Naive thymus-derived CD4-positive, alpha-beta T cell (primary cell): ENCODE data around the gene P2RX2. TPM values are rescaled to one million over a fixed set of nuclear protein-coding genes. Genes with fewer than 3 reads are reported as not detected.

ENCODE experiments used
- ATAC-seq: fragments of 150-1000 bp; cut with Tn5 transposase; 2 replicates; pipeline ENCODE4 v1.10.0; 2021; ENCODE audit warnings: mild to moderate bottlenecking, moderate library complexity
- CTCF ChIA-PET: fragments of 350-600 bp; sonication (Branson Sonifier 250); formaldehyde crosslinking; loops from one replicate; lab custom pipeline; 2021; ENCODE audit warnings: antibody characterized with exemption; lab: Charles Lee
- POLR2A ChIA-PET: fragments of 350-600 bp; sonication (Branson Sonifier 250); formaldehyde crosslinking; loops from one replicate; lab custom pipeline; 2021; ENCODE audit warnings: antibody characterized with exemption, inconsistent platforms; lab: Charles Lee
- DNase-seq, 9 donors: peaks; one replicate each; pipeline versions ENCODE4 v3.0.0 to v3.0.0-alpha.2; 2020 to 2022; ENCODE audit warnings: mixed read lengths in 1 of 9
- H3K27ac ChIP-seq: one replicate; pipeline ENCODE4 v1.7.0; 2013; ENCODE audit warnings: mild to moderate bottlenecking, low read depth, low read length, moderate library complexity
- H3K27me3 ChIP-seq, 2 donors: one replicate each; pipeline ENCODE4 v1.7.0; 2013; ENCODE audit warnings: low read length in 2 of 2, mild to moderate bottlenecking in 2 of 2, moderate library complexity in 2 of 2; ENCODE audit not compliant: control insufficient read depth in 2 of 2, insufficient read depth in 2 of 2
- H3K36me3 ChIP-seq, 3 experiments: 1 replicate in 2 of 3; 2 replicates in 1 of 3; pipeline ENCODE4 v1.7.0; 2013; ENCODE audit warnings: low read length in 3 of 3, mild to moderate bottlenecking in 3 of 3, moderate library complexity in 1 of 3; ENCODE audit not compliant: insufficient read depth in 3 of 3, control insufficient read depth in 2 of 3
- H3K4me1 ChIP-seq, 2 donors: one replicate each; pipeline ENCODE4 v1.7.0; 2013; ENCODE audit warnings: low read length in 2 of 2, mild to moderate bottlenecking in 2 of 2, moderate library complexity in 1 of 2; ENCODE audit not compliant: control insufficient read depth in 2 of 2, insufficient read depth in 2 of 2
- H3K4me3 ChIP-seq: 2 replicates; pipeline ENCODE4 v1.7.0; 2013; ENCODE audit warnings: mild to moderate bottlenecking, low read length
- H3K9me3 ChIP-seq, 3 experiments: 1 replicate in 2 of 3; 2 replicates in 1 of 3; pipeline ENCODE4 v1.7.0; 2013; ENCODE audit warnings: low read length in 3 of 3; ENCODE audit not compliant: control insufficient read depth in 2 of 3
- H3K27ac Mint-ChIP-seq, 9 donors: one replicate each; pipeline ENCODE4 v1.8.0; 2020 to 2022; ENCODE audit warnings: mixed read lengths in 9 of 9, mild to moderate bottlenecking in 8 of 9, moderate library complexity in 5 of 9, inconsistent platforms in 2 of 9
- H3K27me3 Mint-ChIP-seq, 5 donors: one replicate each; pipeline ENCODE4 v1.8.0; 2021 to 2022; ENCODE audit warnings: mixed read lengths in 5 of 5, mild to moderate bottlenecking in 1 of 5
- H3K36me3 Mint-ChIP-seq, 5 donors: one replicate each; pipeline ENCODE4 v1.8.0; 2020 to 2022; ENCODE audit warnings: mixed read lengths in 5 of 5, mild to moderate bottlenecking in 3 of 5, inconsistent platforms in 1 of 5
- H3K4me1 Mint-ChIP-seq, 7 donors: one replicate each; pipeline ENCODE4 v1.8.0; 2020 to 2022; ENCODE audit warnings: mixed read lengths in 7 of 7, mild to moderate bottlenecking in 3 of 7, inconsistent platforms in 1 of 7
- H3K4me3 Mint-ChIP-seq, 10 donors: one replicate each; pipeline ENCODE4 v1.8.0; 2020 to 2022; ENCODE audit warnings: mild to moderate bottlenecking in 10 of 10, mixed read lengths in 10 of 10, moderate library complexity in 6 of 10, inconsistent platforms in 2 of 10
- H3K9me3 Mint-ChIP-seq, 11 donors: one replicate each; pipeline ENCODE4 v1.8.0; 2020 to 2022; ENCODE audit warnings: mixed read lengths in 11 of 11, mild to moderate bottlenecking in 4 of 11, inconsistent platforms in 1 of 11, moderate library complexity in 1 of 11
- intact Hi-C, 2 donors: fragments of 100-400 bp; cut with micrococcal nuclease; formaldehyde crosslinking; loops; one replicate each; pipeline ENCODE4 v1.15.1; 2023
- polyA plus RNA-seq, 2 donors: library from polyadenylated mRNA; unstranded; fragments of 300-500 nt; fragmentation: Illumina TruSeq; gene quantifications; one replicate each; pipeline ENCODE4 v1.2.3, GENCODE V29; 2021
- total RNA-seq, 6 experiments: library from RNA in 5 of 6; stranded (reverse) in 5 of 6; gene quantifications; 1 replicate in 5 of 6; 2 replicates in 1 of 6; pipeline ENCODE4 v1.2.3 and lab custom pipeline; 2021 to 2026

P2RX2 gene
- total and polyA plus RNA-seq, 7 experiments from 2014 or later, result 0.32 TPM; not detected in 6

- peaks cover 5 to 18% (median 13%) of the 10 kb centered on the region in 7 donors for H3K4me1 Mint-ChIP-seq
- Histone ChIP-seq H3K27ac (no peak overlapping the region), H3K9me3 (peaks cover 0 to 25% (median 8%) of the 10 kb centered on the region in 3 experiments), H3K27me3 (peaks cover 4 to 19% of the 10 kb centered on the region in 2 donors), H3K36me3 (no peaks in the 10 kb centered on the region), H3K4me3 (no peak overlapping the region), H3K4me1 (peaks cover 0 to 6% of the 10 kb centered on the region in 2 donors)
- peaks cover 0 to 7% (median 0%) of the 10 kb centered on the region in 5 donors for H3K36me3 Mint-ChIP-seq
- ChIA-PET POLR2A (interaction anchor here (1.7 kb wide), 1 partner anchor 127 kb away, joined by 3 read pairs; no protein-coding TSS in a partner anchor), CTCF (interaction anchor here (0.6 to 1.5 kb wide), 6 partner anchors 93 to 235 kb away, joined by 3 to 15 read pairs (median 4); no protein-coding TSS in a partner anchor)
- intact Hi-C loops, result loop anchor here (1.0 to 10.0 kb wide), 5 partner anchors 15 to 463 kb away; no protein-coding TSS in a partner anchor
- ATAC-seq, result no peak
- H3K4me3 Mint-ChIP-seq, result peak overlapping the region in 1 of 10 donors; percentile 20
- peaks cover 31 to 41% (median 35%) of the 10 kb centered on the region in 5 donors for H3K27me3 Mint-ChIP-seq
- peak overlapping the region in 2 of 9 donors; percentile 14 to 39 for H3K27ac Mint-ChIP-seq
- DNase-seq, result no peak
- peaks cover 0 to 31% (median 9%) of the 10 kb centered on the region in 11 donors for H3K9me3 Mint-ChIP-seq
Observed at GRCh38 chr12:132615579-132616038, 3.0 kb upstream of the P2RX2 start.

DNA sequence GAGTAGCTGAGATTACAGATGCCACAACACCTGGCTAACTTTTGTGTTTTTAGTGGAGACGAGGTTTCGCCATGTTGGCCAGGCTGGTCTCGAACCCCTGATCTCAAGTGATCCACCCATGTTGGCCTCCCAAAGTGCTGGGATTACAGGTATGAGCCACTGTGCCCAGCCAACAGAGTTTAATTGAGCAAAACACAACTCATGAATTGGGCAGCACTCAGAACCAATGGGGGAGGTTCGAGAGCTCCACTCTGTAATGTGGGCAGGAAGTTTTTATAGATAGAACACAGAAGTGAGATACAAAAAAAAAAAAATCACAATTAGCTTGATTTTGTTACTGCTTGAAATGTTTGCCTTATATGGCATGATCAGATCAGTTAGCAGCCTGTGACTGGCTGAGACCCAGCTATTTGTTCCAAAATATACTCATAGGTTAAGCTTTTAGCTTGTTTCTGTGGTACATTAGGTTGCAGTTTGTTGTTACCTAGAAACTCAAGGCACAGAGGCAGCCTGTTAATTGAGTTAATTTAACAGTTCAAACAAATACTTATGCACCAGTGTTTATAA lies 1.4 kb upstream of the P2RX2 start:
- Mint-ChIP-seq H3K27me3 (peaks cover 24 to 33% (median 26%) of the 10 kb centered on the region in 5 donors), H3K36me3 (peaks cover 0 to 7% (median 0%) of the 10 kb centered on the region in 5 donors), H3K4me1 (peaks cover 6 to 18% (median 13%) of the 10 kb centered on the region in 7 donors), H3K9me3 (peaks cover 0 to 26% (median 6%) of the 10 kb centered on the region in 11 donors), H3K27ac (peak overlapping the region in 2 of 9 donors; percentile 17 to 55), H3K4me3 (peak overlapping the region in 7 of 10 donors; percentile 33 to 71 (median 50))
- ChIA-PET CTCF (interaction anchor here (1.0 kb wide), 1 partner anchor 464 kb away, joined by 3 read pairs; no protein-coding TSS in a partner anchor), POLR2A (no interaction called here)
- Histone ChIP-seq H3K9me3 (peaks cover 0 to 18% (median 8%) of the 10 kb centered on the region in 3 experiments), H3K4me1 (peaks cover 0 to 5% of the 10 kb centered on the region in 2 donors), H3K27me3 (peaks cover 4 to 19% of the 10 kb centered on the region in 2 donors), H3K27ac (no peak overlapping the region), H3K4me3 (no peak overlapping the region), H3K36me3 (no peaks in the 10 kb centered on the region)
- intact Hi-C loops, result loop anchor here (5.0 to 10.0 kb wide), 3 partner anchors 95 to 465 kb away; no protein-coding TSS in a partner anchor
- no peak for DNase-seq
- ATAC-seq, result no peak

DNA sequence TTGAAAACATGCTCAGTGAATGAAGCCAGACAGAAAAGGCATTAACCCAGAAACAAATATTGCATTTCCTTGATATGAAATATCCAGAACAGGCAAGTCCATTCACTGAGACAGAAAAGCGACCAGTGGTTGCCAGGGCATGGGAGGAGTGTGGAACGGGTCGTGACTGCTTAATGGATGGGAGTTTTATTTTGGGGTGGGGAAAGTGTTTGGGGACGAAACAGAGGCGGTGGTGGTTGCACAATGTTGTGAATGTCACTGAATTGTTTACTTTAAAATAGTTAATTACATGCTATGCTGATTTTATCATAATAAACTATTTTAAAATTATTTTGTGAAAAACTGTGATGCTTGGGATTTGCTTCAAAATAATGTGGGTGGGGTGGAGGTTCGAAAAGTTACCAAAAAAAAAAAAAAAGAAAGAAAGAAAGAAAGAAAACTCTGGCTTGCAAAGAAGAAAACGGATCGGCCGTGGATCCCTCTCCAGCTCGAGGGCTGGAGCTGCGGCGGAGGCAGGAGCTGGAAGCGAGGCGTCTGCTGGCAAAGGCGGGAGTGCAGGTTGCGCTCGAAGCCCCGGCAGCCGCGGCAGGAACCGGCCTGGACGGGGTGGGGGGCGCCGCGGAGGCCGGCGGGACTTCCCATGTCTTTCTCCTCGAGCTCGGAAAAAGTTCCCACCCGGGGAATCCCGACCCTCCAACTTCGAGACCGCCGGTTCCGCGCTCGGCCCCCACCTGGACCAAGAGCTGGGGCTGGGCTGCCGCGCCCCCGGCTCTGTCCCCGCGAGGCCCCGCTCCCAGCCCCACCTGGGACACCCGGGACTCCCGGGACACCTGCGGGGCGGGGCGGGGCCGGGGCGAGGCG lies 524 bp upstream of the P2RX2 start:
- peaks cover 9 to 18% (median 14%) of the 10 kb centered on the region in 7 donors for H3K4me1 Mint-ChIP-seq
- peak overlapping the region; percentile 4 to 81 (median 62) for H3K4me3 Mint-ChIP-seq
- H3K36me3 Mint-ChIP-seq, result peaks cover 0 to 7% (median 0%) of the 10 kb centered on the region in 5 donors
- intact Hi-C loops, result loop anchor here (5.0 to 10.0 kb wide), 3 partner anchors 96 to 466 kb away; no protein-coding TSS in a partner anchor
- peaks cover 0 to 26% (median 6%) of the 10 kb centered on the region in 11 donors for H3K9me3 Mint-ChIP-seq
- Histone ChIP-seq H3K4me1 (peaks cover 0 to 5% of the 10 kb centered on the region in 2 donors), H3K27ac (no peak overlapping the region), H3K9me3 (peaks cover 0 to 18% (median 8%) of the 10 kb centered on the region in 3 experiments), H3K36me3 (no peaks in the 10 kb centered on the region), H3K4me3 (no peak overlapping the region), H3K27me3 (peaks cover 4 to 19% of the 10 kb centered on the region in 2 donors)
- no peak for ATAC-seq
- peaks cover 24 to 32% (median 26%) of the 10 kb centered on the region in 5 donors for H3K27me3 Mint-ChIP-seq
- ChIA-PET POLR2A (no interaction called here), CTCF (no interaction called here)
- no peak for DNase-seq
- peak overlapping the region in 3 of 9 donors; percentile 17 to 55 (median 47) for H3K27ac Mint-ChIP-seq

DNA sequence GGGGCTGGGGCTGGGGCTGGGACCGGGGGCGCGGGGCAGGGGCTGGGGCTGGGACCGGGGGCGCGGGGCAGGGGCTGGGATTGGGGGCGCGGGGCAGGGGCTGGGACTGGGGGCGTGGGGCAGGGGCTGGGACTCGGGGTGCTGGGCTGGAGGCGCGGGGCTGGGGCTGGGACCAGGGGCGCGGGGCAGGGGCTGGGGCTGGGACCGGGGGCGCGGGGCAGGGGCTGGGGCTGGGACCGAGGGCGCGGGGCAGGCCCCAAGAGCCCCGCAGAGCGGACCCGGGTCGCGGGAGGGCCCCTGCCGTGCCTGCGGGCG lies 452 bp downstream of the P2RX2 start:
- Mint-ChIP-seq H3K4me3 (no peak overlapping the region), H3K27ac (no peak overlapping the region), H3K27me3 (peaks cover 24 to 31% (median 26%) of the 10 kb centered on the region in 5 donors), H3K4me1 (peaks cover 9 to 18% (median 14%) of the 10 kb centered on the region in 7 donors), H3K36me3 (peaks cover 0 to 7% (median 0%) of the 10 kb centered on the region in 5 donors), H3K9me3 (peaks cover 0 to 26% (median 6%) of the 10 kb centered on the region in 11 donors)
- H3K27ac ChIP-seq, result no peak overlapping the region
- H3K9me3 ChIP-seq, result peaks cover 0 to 18% (median 8%) of the 10 kb centered on the region in 3 experiments
- ATAC-seq (no peak), DNase-seq (no peak)
- H3K4me1 ChIP-seq, result peaks cover 0 to 5% of the 10 kb centered on the region in 2 donors
- intact Hi-C loops, result loop anchor here (5.0 to 10.0 kb wide), 3 partner anchors 97 to 467 kb away; no protein-coding TSS in a partner anchor
- no peak overlapping the region for H3K4me3 ChIP-seq
- H3K36me3 ChIP-seq, result peaks cover 0 to 3% (median 0%) of the 10 kb centered on the region in 3 experiments
- peaks cover 4 to 19% of the 10 kb centered on the region in 2 donors for H3K27me3 ChIP-seq
- CTCF ChIA-PET, result no interaction called here
- POLR2A ChIA-PET, result interaction anchor here (0.5 kb wide), 1 partner anchor 160 kb away, joined by 3 read pairs; no protein-coding TSS in a partner anchor

DNA sequence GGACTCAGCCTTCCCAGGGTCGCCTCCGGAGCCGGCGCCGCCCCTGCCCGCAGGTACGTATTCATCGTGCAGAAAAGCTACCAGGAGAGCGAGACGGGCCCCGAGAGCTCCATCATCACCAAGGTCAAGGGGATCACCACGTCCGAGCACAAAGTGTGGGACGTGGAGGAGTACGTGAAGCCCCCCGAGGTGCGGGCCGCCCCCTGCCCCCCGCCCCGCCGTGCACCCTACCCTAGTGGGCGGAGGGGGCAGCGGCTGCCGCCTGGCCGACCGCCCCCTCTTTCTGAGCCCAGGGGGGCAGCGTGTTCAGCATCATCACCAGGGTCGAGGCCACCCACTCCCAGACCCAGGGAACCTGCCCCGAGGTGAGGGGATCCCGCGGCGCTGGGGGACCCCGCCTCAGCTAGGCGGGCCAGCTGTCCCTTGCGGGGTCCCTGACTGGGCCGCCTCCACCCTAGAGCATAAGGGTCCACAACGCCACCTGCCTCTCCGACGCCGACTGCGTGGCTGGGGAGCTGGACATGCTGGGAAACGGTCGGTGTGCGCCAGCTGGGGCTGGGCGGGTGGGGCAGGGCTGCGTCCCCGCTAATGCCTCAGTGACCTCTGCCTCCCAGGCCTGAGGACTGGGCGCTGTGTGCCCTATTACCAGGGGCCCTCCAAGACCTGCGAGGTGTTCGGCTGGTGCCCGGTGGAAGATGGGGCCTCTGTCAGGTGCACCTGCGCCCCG lies 973 bp downstream of the P2RX2 start:
- Mint-ChIP-seq H3K27ac (no peak overlapping the region), H3K4me1 (peaks cover 9 to 17% (median 14%) of the 10 kb centered on the region in 7 donors), H3K36me3 (peaks cover 0 to 7% (median 0%) of the 10 kb centered on the region in 5 donors), H3K27me3 (peaks cover 24 to 31% (median 26%) of the 10 kb centered on the region in 5 donors), H3K4me3 (no peak overlapping the region), H3K9me3 (peaks cover 0 to 26% (median 6%) of the 10 kb centered on the region in 11 donors)
- Histone ChIP-seq H3K27ac (no peak overlapping the region), H3K4me3 (no peak overlapping the region), H3K4me1 (peaks cover 0 to 5% of the 10 kb centered on the region in 2 donors), H3K9me3 (peaks cover 0 to 18% (median 8%) of the 10 kb centered on the region in 3 experiments), H3K27me3 (peaks cover 4 to 19% of the 10 kb centered on the region in 2 donors), H3K36me3 (peaks cover 0 to 8% (median 0%) of the 10 kb centered on the region in 3 experiments)
- CTCF ChIA-PET, result interaction anchor here (0.6 kb wide), 1 partner anchor 96 kb away, joined by 3 read pairs; no protein-coding TSS in a partner anchor
- ATAC-seq, result no peak
- no peak for DNase-seq
- intact Hi-C loops, result loop anchor here (5.0 to 10.0 kb wide), 3 partner anchors 97 to 467 kb away; no protein-coding TSS in a partner anchor
- POLR2A ChIA-PET, result no interaction called here
